ENCODE measurements around the gene CAPRIN2. TPM values are rescaled to one million over a fixed set of nuclear protein-coding genes. Genes with fewer than 3 reads are reported as not detected.
A peak's percentile ranks its signal among the peaks of the same experiment; 100 is the strongest.

CAPRIN2 gene
- polyA plus RNA-seq, 2 of the 4 experiments (the other 2 are of a cell fraction) = 24.2 to 26.2 TPM

- ATAC-seq (no peak), FAIRE-seq (no peak), DNase-seq (ENCODE audit: low read depth in 1 of 2, low spot score in 1 of 2) (peak in 1 of 2 experiments; percentile 2)
- H3K4me2 ChIP-seq = peak overlapping the region; percentile 76
- TF ChIP-seq GATA3 (IDR thresholded peaks at IDR 0.05; ENCODE audit: borderline replicate concordance) = no peak
- no peak for TF ChIP-seq RFX5 (IDR thresholded peaks at IDR 0.05)
- no peak for TF ChIP-seq HMGXB4 (CRISPR knock-in tag; IDR thresholded peaks at IDR 0.05; ENCODE audit: borderline replicate concordance)
- TF ChIP-seq POLR2A (IDR thresholded peaks at IDR 0.05; ENCODE audit: low read length) = no peak
- no peak for TF ChIP-seq MYC (IDR thresholded peaks at IDR 0.05; ENCODE audit: borderline replicate concordance, low read length)
- TF ChIP-seq HES2 (IDR thresholded peaks at IDR 0.05) = no peak
- no peak for TF ChIP-seq PHF8 (IDR thresholded peaks at IDR 0.05; ENCODE audit: borderline replicate concordance, low read depth)
- TF ChIP-seq HDAC2 (IDR thresholded peaks at IDR 0.05) = no peak
- no peak for TF ChIP-seq BHLHE40 (IDR thresholded peaks at IDR 0.05; ENCODE audit: low read depth, low read length)
- no peak for TF ChIP-seq NFE2L2 (conservative IDR thresholded peaks at IDR 0.05; ENCODE audit: low read length)
- no peak for TF ChIP-seq CHD2 (IDR thresholded peaks at IDR 0.05; ENCODE audit: low read length, partially characterized antibody)
- TF ChIP-seq, protein P1, sequence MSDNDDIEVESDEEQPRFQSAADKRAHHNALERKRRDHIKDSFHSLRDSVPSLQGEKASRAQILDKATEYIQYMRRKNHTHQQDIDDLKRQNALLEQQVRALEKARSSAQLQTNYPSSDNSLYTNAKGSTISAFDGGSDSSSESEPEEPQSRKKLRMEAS (IDR thresholded peaks at IDR 0.05) = no peak
- TF ChIP-seq POLR2AphosphoS2 (conservative IDR thresholded peaks at IDR 0.05; ENCODE audit: low read length) = no peak
- ChIA-PET CTCF (interaction anchor here (0.8 to 3.9 kb wide), 13 partner anchors 8 to 91 kb away, joined by 3 to 25 read pairs (median 5); partner anchors contain the start of gene IPO8), POLR2A (interaction anchor here (0.8 to 4.2 kb wide), 10 partner anchors 12 to 67 kb away, joined by 3 to 90 read pairs (median 3); partner anchors contain the start of gene IPO8)
- 15% methylated on average over 7 of the region's 7 CpGs for WGBS (ENCODE audit: missing lambda C conversion rate)
- peak overlapping the region; percentile 88 to 98 for H3K27ac ChIP-seq
- peaks cover 28% of the 10 kb centered on the region; the same call in 2 of the 3 replicates for H3K4me1 ChIP-seq
- H3K9me3 ChIP-seq = no peaks in the 10 kb centered on the region
- H3K4me3 ChIP-seq = peak overlapping the region; percentile 75
Observed at GRCh38 chr12:30755395-30755762, 628 bp upstream of the CAPRIN2 start.

GRCh38 chr12:30754383-30754749, 385 bp downstream of the CAPRIN2 start:
- ChIA-PET CTCF (interaction anchor here (0.7 to 3.9 kb wide), 20 partner anchors 12 to 92 kb away, joined by 3 to 25 read pairs (median 5); partner anchors contain the start of gene IPO8), POLR2A (interaction anchor here (0.6 to 4.2 kb wide), 10 partner anchors 11 to 233 kb away, joined by 3 to 90 read pairs (median 3); partner anchors contain the start of gene IPO8)
- peak overlapping the region; percentile 75 for H3K4me3 ChIP-seq
- peak; percentile 66 to 69 for ATAC-seq
- peaks cover 28% of the 10 kb centered on the region; the same call in 2 of the 3 replicates for H3K4me1 ChIP-seq
- 4% methylated on average over 5 of the region's 40 CpGs for WGBS (ENCODE audit: missing lambda C conversion rate)
- peak overlapping the region; percentile 80 for H3K4me2 ChIP-seq
- DNase-seq (ENCODE audit: low read depth in 1 of 2, low spot score in 1 of 2) = peak; percentile 15 to 34
- no peak for TF ChIP-seq EHMT2 (IDR thresholded peaks at IDR 0.05; ENCODE audit: low read depth)
- no peak for TF ChIP-seq ZNF302 (CRISPR knock-in tag; IDR thresholded peaks at IDR 0.05)
- TF ChIP-seq PHF8 (IDR thresholded peaks at IDR 0.05; ENCODE audit: borderline replicate concordance, low read depth) = peak; percentile 45; the same call in 1 of the 2 replicates
- H3K9me3 ChIP-seq = no peaks in the 10 kb centered on the region
- peak overlapping the region; percentile 89 to 98 for H3K27ac ChIP-seq
- no peak for FAIRE-seq

GRCh38 chr12:30753751-30754382, 884 bp downstream of the CAPRIN2 start:
- H3K4me3 ChIP-seq = peak overlapping the region; percentile 75
- DNase-seq (ENCODE audit: low read depth in 1 of 2, low spot score in 1 of 2) (peak in 1 of 2 experiments; percentile 19), ATAC-seq (no peak; a peak in 1 of 6 replicates), FAIRE-seq (no peak)
- POLR2A ChIA-PET = interaction anchor here (0.6 to 4.2 kb wide), 9 partner anchors 10 to 1117 kb away, joined by 3 to 90 read pairs (median 5); partner anchors contain the start of gene IPO8
- H3K27ac ChIP-seq = peak overlapping the region; percentile 89 to 98
- no peaks in the 10 kb centered on the region for H3K9me3 ChIP-seq
- WGBS (ENCODE audit: missing lambda C conversion rate) = 13% methylated on average over 18 of the region's 18 CpGs
- CTCF ChIA-PET = interaction anchor here (0.7 to 3.9 kb wide), 12 partner anchors 10 to 93 kb away, joined by 3 to 25 read pairs (median 7); partner anchors contain the start of gene IPO8
- TF ChIP-seq, protein P1 (IDR thresholded peaks at IDR 0.05) = no peak
- TF ChIP-seq, protein P2, sequence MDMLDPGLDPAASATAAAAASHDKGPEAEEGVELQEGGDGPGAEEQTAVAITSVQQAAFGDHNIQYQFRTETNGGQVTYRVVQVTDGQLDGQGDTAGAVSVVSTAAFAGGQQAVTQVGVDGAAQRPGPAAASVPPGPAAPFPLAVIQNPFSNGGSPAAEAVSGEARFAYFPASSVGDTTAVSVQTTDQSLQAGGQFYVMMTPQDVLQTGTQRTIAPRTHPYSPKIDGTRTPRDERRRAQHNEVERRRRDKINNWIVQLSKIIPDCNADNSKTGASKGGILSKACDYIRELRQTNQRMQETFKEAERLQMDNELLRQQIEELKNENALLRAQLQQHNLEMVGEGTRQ (IDR thresholded peaks at IDR 0.05) = peak; percentile 48
- peak overlapping the region; percentile 80 for H3K4me2 ChIP-seq
- peaks cover 28% of the 10 kb centered on the region; the same call in 2 of the 3 replicates for H3K4me1 ChIP-seq

Measured in A549 (cell line).